ENCODE measurements around the gene FAM168A.

GRCh38 chr11:73422886-73423285 lies 175.0 kb downstream of the FAM168A start:
- TF ChIP-seq CTCF (IDR thresholded peaks at IDR 0.05) (no peak), POLR2A (IDR thresholded peaks at IDR 0.05) (no peak)

All from Peyer's patch (tissue), 4 donors.